Suprapubic skin (tissue), 4 donors: ENCODE measurements around the gene NT5M. TPM values are rescaled to one million over a fixed set of nuclear protein-coding genes. Genes with fewer than 3 reads are reported as not detected.

Source experiments
- DNase-seq, 2 donors: peaks; one replicate each; pipeline ENCODE4 v3.0.0-alpha.2; 2019; ENCODE audit warnings: low spot score in 2 of 2
- H3K27ac ChIP-seq: fragments of 200-600 bp; sonication (generic); one replicate; pipeline ENCODE4 v1.5.1; 2019
- H3K27me3 ChIP-seq: fragments of 200-600 bp; sonication (generic); one replicate; pipeline ENCODE4 v1.5.1; 2019
- H3K36me3 ChIP-seq: fragments of 200-600 bp; sonication (generic); one replicate; pipeline ENCODE4 v1.5.1; 2019
- H3K4me1 ChIP-seq: fragments of 200-600 bp; sonication (generic); one replicate; pipeline ENCODE4 v1.5.1; 2019
- H3K4me3 ChIP-seq: fragments of 200-600 bp; sonication (generic); one replicate; pipeline ENCODE4 v1.5.1; 2019; ENCODE audit warnings: mild to moderate bottlenecking
- H3K9me3 ChIP-seq: fragments of 200-600 bp; sonication (generic); one replicate; pipeline ENCODE4 v1.5.1; 2019
- CTCF ChIP-seq, 2 donors: fragments of 200-600 bp in 1 of 2; fragments of 450-650 bp in 1 of 2; sonication (generic) in 1 of 2; IDR thresholded peaks; one replicate each; pipeline ENCODE4 v1.5.1; 2016 to 2019; ENCODE audit warnings: antibody characterized with exemption in 2 of 2, mild to moderate bottlenecking in 1 of 2, moderate library complexity in 1 of 2
- EP300 ChIP-seq: sonication (generic); formaldehyde crosslinking; IDR thresholded peaks from one replicate; pipeline ENCODE4 v1.6.1; 2017; ENCODE audit warnings: antibody characterized with exemption
- POLR2A ChIP-seq, 2 donors: fragments of 450-650 bp; IDR thresholded peaks; one replicate each; pipeline ENCODE4 v1.6.1; 2017; ENCODE audit warnings: antibody characterized with exemption in 2 of 2, mild to moderate bottlenecking in 2 of 2, moderate library complexity in 2 of 2
- POLR2AphosphoS5 ChIP-seq, 3 donors: sonication (generic); formaldehyde crosslinking; IDR thresholded peaks; one replicate each; pipeline ENCODE4 v1.6.1; 2017; ENCODE audit warnings: antibody characterized with exemption in 3 of 3
- WGBS: methylation state at CpG from one replicate; pipeline ENCODE4 v1.1.5; 2018; 5-methylcytosine and 5-hydroxymethylcytosine counted together
- total RNA-seq, 4 donors: library from RNA; depleted of rRNA; stranded (reverse); fragments of >200 nt; gene quantifications; one replicate each; pipeline ENCODE4 v1.1.0, GENCODE V29; 2016

Gene NT5M
- total RNA-seq, 4 donors from 2014 or later, result 1.2 to 4.6 (median 1.9) TPM

DNA sequence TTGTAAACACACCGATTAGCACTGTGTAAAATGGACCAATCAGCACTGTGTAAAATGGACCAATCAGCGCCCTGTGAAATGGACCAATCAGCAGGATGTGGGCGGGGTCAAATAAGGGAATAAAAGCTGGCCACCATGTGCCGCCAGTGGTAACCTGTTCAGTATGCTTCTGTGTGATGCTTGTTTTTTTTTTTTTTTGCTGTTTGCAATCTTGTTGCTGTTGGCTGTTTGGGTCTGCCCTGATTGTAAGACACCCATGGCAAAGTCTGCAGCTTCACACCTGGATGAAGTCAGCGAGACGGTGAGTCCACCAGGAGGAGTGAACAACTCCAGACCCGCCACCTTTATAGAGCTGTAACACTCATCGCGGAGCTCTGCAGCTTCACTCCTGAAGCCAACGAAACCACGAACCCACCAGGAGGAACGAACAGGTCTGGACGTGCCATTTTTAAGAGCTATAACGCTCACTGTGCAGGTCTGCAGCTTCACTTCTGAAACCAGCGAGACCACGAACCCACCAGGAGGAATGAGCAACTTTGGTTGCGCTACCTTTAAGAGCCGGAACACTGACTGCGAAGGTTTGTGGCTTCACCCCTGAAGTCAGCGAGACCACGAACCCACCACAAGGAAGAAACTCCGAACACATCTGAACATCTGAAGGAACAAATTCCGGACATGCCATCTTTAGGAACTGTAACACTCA, 88.6 kb downstream of the NT5M start:
- Histone ChIP-seq H3K27me3 (no peaks in the 10 kb centered on the region), H3K4me1 (peaks cover 10% of the 10 kb centered on the region), H3K9me3 (no peaks in the 10 kb centered on the region), H3K27ac (no peak overlapping the region), H3K4me3 (no peak overlapping the region), H3K36me3 (no peaks in the 10 kb centered on the region)
- DNase-seq, result no peak
- WGBS, result 78% methylated on average over 22 of the region's 23 CpGs
- TF ChIP-seq EP300 (no peak), POLR2A (IDR thresholded peaks at IDR 0.05) (no peak), POLR2AphosphoS5 (IDR thresholded peaks at IDR 0.05) (no peak), CTCF (IDR thresholded peaks at IDR 0.05) (no peak)

- Histone ChIP-seq H3K4me3 (no peak overlapping the region), H3K4me1 (peaks cover 5% of the 10 kb centered on the region), H3K27me3 (no peaks in the 10 kb centered on the region), H3K27ac (no peak overlapping the region), H3K36me3 (no peaks in the 10 kb centered on the region), H3K9me3 (no peaks in the 10 kb centered on the region)
- 81% methylated on average over 12 of the region's 12 CpGs for WGBS
- no peak for TF ChIP-seq EP300
- DNase-seq, result no peak
These were observed 90.8 kb downstream of the NT5M start for GRCh38 chr17:17393976-17394375.

GRCh38 chr17:17394494-17394893, 91.3 kb downstream of the NT5M start:
- H3K27ac ChIP-seq, result no peak overlapping the region
- no peak overlapping the region for H3K4me3 ChIP-seq

GRCh38 chr17:17395246-17395802, 92.2 kb downstream of the NT5M start:
- H3K4me3 ChIP-seq, result no peak overlapping the region
- H3K27me3 ChIP-seq, result no peaks in the 10 kb centered on the region
- DNase-seq, result no peak
- TF ChIP-seq EP300 (no peak), POLR2A (IDR thresholded peaks at IDR 0.05) (no peak), POLR2AphosphoS5 (IDR thresholded peaks at IDR 0.05) (no peak), CTCF (IDR thresholded peaks at IDR 0.05) (no peak)
- H3K36me3 ChIP-seq, result no peaks in the 10 kb centered on the region
- H3K9me3 ChIP-seq, result no peaks in the 10 kb centered on the region
- H3K27ac ChIP-seq, result no peak overlapping the region
- H3K4me1 ChIP-seq, result peaks cover 14% of the 10 kb centered on the region
- 76% methylated on average over 6 of the region's 6 CpGs for WGBS

More at GRCh38 chr17:17394494-17394893, 91.3 kb downstream of the NT5M start:
- TF ChIP-seq EP300 (no peak), CTCF (IDR thresholded peaks at IDR 0.05) (no peak), POLR2A (IDR thresholded peaks at IDR 0.05) (no peak), POLR2AphosphoS5 (IDR thresholded peaks at IDR 0.05) (no peak)
- DNase-seq, result no peak
- Histone ChIP-seq H3K4me1 (peaks cover 10% of the 10 kb centered on the region), H3K27me3 (no peaks in the 10 kb centered on the region), H3K36me3 (no peaks in the 10 kb centered on the region), H3K9me3 (no peaks in the 10 kb centered on the region)
- WGBS, result 88% methylated on average over 9 of the region's 9 CpGs

GRCh38 chr17:17395885-17396284, 92.7 kb downstream of the NT5M start:
- TF ChIP-seq EP300, result no peak
- TF ChIP-seq CTCF (IDR thresholded peaks at IDR 0.05), result no peak
- no peak for TF ChIP-seq POLR2AphosphoS5 (IDR thresholded peaks at IDR 0.05)
- Histone ChIP-seq H3K27ac (no peak overlapping the region), H3K36me3 (no peaks in the 10 kb centered on the region), H3K4me1 (peaks cover 14% of the 10 kb centered on the region), H3K9me3 (no peaks in the 10 kb centered on the region), H3K27me3 (no peaks in the 10 kb centered on the region), H3K4me3 (no peak overlapping the region)
- DNase-seq, result no peak
- WGBS, result 96% methylated on average over 4 of the region's 6 CpGs

Other genes starting within 250 kb of the NT5M start
- 1 to 10 TPM; 3.3 to 9.1 (median 5.2) TPM for gene PLD6, start 97.0 kb upstream of the NT5M start, total RNA-seq
- gene FLCN, start 66.2 kb upstream of the NT5M start, total RNA-seq, result 100 to 1,000 TPM in 1 of 4 donors, 10 to 100 TPM in 3; 28.4 to 143 (median 49.2) TPM
- 10 to 100 TPM; 55.0 to 77.3 (median 59.4) TPM for gene COPS3, start 22.1 kb upstream of the NT5M start, total RNA-seq
- 10 to 100 TPM; 14.6 to 22.6 (median 17.4) TPM for gene MED9, start 173.6 kb downstream of the NT5M start, total RNA-seq
- gene RASD1, start 193.0 kb downstream of the NT5M start, total RNA-seq, result 10 to 100 TPM; 11.7 to 31.1 (median 21.5) TPM